Tibial artery (tissue), 4 donors: Measurements from ENCODE around the gene DERL2.

Source experiments
- DNase-seq, 2 donors: peaks; one replicate each; pipeline ENCODE4 v3.0.0-alpha.2; 2019
- H3K27ac ChIP-seq, 2 donors: fragments of 200-600 bp; sonication (generic) in 1 of 2; 1 replicate in 1 of 2; 2 replicates in 1 of 2; pipeline ENCODE4 v1.5.1; 2018 to 2019; ENCODE audit warnings: mild to moderate bottlenecking in 1 of 2
- H3K27me3 ChIP-seq, 2 donors: fragments of 200-600 bp; sonication (generic) in 1 of 2; one replicate each; pipeline versions ENCODE4 v1.5.1 to v1.6.0; 2016 to 2019
- H3K36me3 ChIP-seq, 3 donors: fragments of 200-600 bp; sonication (generic) in 2 of 3; one replicate each; pipeline ENCODE4 v1.5.1; 2016 to 2019; ENCODE audit warnings: mild to moderate bottlenecking in 2 of 3
- H3K4me1 ChIP-seq, 4 donors: fragments of 200-600 bp; sonication (generic) in 2 of 4; 1 replicate in 3 of 4; 2 replicates in 1 of 4; pipeline ENCODE4 v1.5.1; 2016 to 2019
- H3K4me3 ChIP-seq, 2 donors: fragments of 200-600 bp; sonication (generic) in 1 of 2; 1 replicate in 1 of 2; 2 replicates in 1 of 2; pipeline ENCODE4 v1.5.1; 2018 to 2019; ENCODE audit warnings: mild to moderate bottlenecking in 2 of 2
- H3K9me3 ChIP-seq, 3 donors: fragments of 200-600 bp; sonication (generic) in 1 of 3; one replicate each; pipeline ENCODE4 v1.5.1; 2016 to 2019
- intact Hi-C: fragments of 100-400 bp; cut with DNase I; formaldehyde crosslinking; loops from one replicate; pipeline ENCODE4 v1.15.0; 2023; ENCODE audit warnings: low total_unique reads
- TF ChIP-seq, protein P1 (sequence below), 2 experiments: fragments of 200-600 bp in 1 of 2; fragments of 450-650 bp in 1 of 2; IDR thresholded peaks; one replicate each; pipeline ENCODE4 v1.5.1; 2017 to 2019; ENCODE audit warnings: antibody characterized with exemption in 2 of 2, mild to moderate bottlenecking in 1 of 2, moderate library complexity in 1 of 2

DERL2 gene

DNA sequence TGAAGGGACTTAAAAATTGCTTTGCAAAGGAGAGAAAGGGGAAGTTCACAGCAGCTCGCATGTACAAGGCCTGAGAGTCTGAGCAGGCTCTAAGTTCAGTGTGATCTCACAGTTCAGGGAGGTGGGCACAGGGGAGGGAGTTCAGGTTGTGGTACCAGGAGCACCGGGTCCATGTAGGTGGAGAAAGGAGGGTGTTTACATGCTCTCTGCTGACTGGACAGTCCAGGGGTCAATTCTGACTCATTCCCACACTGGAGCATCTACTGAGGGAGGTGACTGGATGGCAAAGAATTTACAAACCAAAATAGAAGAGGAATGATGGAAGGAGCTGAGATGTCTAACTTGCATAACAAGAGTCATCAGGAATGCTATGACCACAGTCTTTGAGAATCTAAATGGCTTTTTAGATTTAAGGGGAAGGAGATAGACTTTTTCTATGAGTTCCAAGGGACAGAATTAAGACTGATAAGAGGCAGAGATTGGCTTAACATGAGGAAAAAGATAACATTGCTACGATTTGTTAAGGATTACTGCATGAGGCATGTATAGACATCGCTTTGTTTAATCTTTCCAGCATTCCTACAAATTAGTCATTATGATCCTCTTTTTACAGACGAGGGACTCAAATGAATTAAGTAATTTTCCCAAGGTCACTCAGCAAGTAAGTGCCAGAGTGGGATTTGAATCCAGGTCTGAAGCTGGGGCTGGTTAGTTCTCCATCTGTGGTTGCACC is 30.2 kb upstream of the DERL2 start:
- TF ChIP-seq, protein P1, sequence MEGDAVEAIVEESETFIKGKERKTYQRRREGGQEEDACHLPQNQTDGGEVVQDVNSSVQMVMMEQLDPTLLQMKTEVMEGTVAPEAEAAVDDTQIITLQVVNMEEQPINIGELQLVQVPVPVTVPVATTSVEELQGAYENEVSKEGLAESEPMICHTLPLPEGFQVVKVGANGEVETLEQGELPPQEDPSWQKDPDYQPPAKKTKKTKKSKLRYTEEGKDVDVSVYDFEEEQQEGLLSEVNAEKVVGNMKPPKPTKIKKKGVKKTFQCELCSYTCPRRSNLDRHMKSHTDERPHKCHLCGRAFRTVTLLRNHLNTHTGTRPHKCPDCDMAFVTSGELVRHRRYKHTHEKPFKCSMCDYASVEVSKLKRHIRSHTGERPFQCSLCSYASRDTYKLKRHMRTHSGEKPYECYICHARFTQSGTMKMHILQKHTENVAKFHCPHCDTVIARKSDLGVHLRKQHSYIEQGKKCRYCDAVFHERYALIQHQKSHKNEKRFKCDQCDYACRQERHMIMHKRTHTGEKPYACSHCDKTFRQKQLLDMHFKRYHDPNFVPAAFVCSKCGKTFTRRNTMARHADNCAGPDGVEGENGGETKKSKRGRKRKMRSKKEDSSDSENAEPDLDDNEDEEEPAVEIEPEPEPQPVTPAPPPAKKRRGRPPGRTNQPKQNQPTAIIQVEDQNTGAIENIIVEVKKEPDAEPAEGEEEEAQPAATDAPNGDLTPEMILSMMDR (IDR thresholded peaks at IDR 0.05), result no peak
- Histone ChIP-seq H3K27ac (peak overlapping the region in 1 of 2 donors; percentile 31), H3K36me3 (peaks cover 4 to 33% (median 22%) of the 10 kb centered on the region in 3 donors), H3K4me3 (no peak overlapping the region), H3K4me1 (peaks cover 0 to 10% (median 1%) of the 10 kb centered on the region in 4 donors), H3K9me3 (no peaks in the 10 kb centered on the region), H3K27me3 (no peaks in the 10 kb centered on the region)
- DNase-seq, result no peak
- intact Hi-C loops, result no loop called here

DNA sequence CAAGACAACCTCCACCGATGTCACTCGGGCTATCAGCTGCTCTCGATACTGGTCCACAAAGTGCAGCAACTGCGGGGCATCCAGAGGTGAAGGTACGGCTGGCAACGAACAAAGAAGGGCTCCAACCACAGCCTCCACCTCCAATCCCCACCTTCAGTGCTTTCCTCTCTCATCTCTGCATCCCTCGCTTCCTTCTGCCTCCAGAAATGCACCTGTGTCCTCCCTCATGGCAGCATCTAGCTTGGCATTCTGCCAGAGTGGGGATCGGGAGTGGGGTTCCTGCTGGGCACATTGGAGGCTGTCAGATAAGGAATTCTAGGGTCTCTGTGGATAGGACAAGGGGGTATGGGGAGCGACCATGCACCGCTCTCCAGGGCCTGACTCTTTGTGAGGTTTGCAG is 29.0 kb upstream of the DERL2 start:
- Histone ChIP-seq H3K27ac (no peak overlapping the region), H3K36me3 (peaks cover 4 to 30% (median 19%) of the 10 kb centered on the region in 3 donors), H3K9me3 (no peaks in the 10 kb centered on the region), H3K27me3 (no peaks in the 10 kb centered on the region), H3K4me3 (no peak overlapping the region), H3K4me1 (peaks cover 0 to 10% (median 1%) of the 10 kb centered on the region in 4 donors)
- TF ChIP-seq, protein P1 (IDR thresholded peaks at IDR 0.05), result no peak
- DNase-seq, result no peak
- intact Hi-C loops, result no loop called here

DNA sequence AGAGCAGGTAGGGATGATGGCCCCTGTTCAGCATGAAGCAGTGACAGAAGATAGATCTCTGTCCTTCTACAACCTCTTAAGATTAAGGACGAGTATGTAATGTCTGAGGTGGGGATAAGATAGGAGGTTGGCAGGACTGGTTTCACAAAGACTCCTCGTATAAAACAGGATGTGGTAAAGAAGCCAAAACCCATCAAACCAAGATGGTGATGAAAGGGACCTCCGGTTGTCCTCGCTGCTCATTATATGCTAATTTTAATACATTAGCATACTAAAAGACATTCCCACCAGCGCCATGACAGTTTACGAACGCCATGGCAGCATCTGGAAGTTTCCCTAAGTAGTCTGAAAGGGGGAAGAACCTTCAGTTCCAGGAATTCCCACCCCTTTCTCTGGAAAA is 27.6 kb upstream of the DERL2 start:
- H3K4me3 ChIP-seq, result no peak overlapping the region
- intact Hi-C loops, result no loop called here
- TF ChIP-seq, protein P1 (IDR thresholded peaks at IDR 0.05), result no peak
- DNase-seq, result no peak
- no peak overlapping the region for H3K27ac ChIP-seq
- peaks cover 4 to 30% (median 19%) of the 10 kb centered on the region in 3 donors for H3K36me3 ChIP-seq
- H3K27me3 ChIP-seq, result no peaks in the 10 kb centered on the region
- H3K4me1 ChIP-seq, result peaks cover 0 to 10% (median 1%) of the 10 kb centered on the region in 4 donors
- H3K9me3 ChIP-seq, result no peaks in the 10 kb centered on the region

GRCh38 chr17:5511401-5512225 is 25.6 kb upstream of the DERL2 start:
- no peak overlapping the region for H3K27ac ChIP-seq
- no peak overlapping the region for H3K4me3 ChIP-seq

DNA sequence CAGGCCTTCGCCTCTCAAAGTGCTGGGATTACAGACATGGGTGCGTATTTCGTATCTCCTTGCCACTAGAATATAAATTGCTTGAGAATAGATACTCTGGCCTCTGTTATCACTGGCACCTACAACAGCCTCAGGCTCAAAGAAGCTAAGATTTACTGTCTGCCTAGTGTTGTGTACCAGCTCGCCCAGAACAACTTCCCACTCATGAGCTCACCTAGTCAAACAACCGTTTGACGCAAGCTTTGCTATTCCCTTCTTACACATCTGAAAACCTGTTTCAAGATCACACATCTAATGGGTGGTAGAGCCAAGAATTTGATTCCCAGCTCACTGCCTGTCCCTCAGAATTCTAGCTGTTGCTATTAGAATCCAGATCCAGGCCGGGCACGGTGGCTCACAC is 24.8 kb upstream of the DERL2 start:
- DNase-seq, result no peak
- intact Hi-C loops, result no loop called here

More at GRCh38 chr17:5511401-5512225, 25.6 kb upstream of the DERL2 start:
- Histone ChIP-seq H3K9me3 (no peaks in the 10 kb centered on the region), H3K36me3 (peaks cover 0 to 28% (median 24%) of the 10 kb centered on the region in 3 donors), H3K27me3 (no peaks in the 10 kb centered on the region), H3K4me1 (peaks cover 0 to 9% (median 1%) of the 10 kb centered on the region in 4 donors)
- TF ChIP-seq, protein P1 (IDR thresholded peaks at IDR 0.05), result no peak
- intact Hi-C loops, result no loop called here
- no peak for DNase-seq

More for the DNA sequence above, 24.8 kb upstream of the DERL2 start:
- TF ChIP-seq, protein P1 (IDR thresholded peaks at IDR 0.05), result no peak
- H3K36me3 ChIP-seq, result peaks cover 0 to 26% (median 18%) of the 10 kb centered on the region in 3 donors
- H3K9me3 ChIP-seq, result no peaks in the 10 kb centered on the region
- no peak overlapping the region for H3K27ac ChIP-seq
- no peak overlapping the region for H3K4me3 ChIP-seq
- H3K4me1 ChIP-seq, result peaks cover 0 to under 1% (median 0%) of the 10 kb centered on the region in 4 donors
- no peaks in the 10 kb centered on the region for H3K27me3 ChIP-seq
